Measurements from ENCODE around the gene NGFR.

- TF ChIP-seq POLR2A (IDR thresholded peaks at IDR 0.05; ENCODE audit: low read depth, low read length) (no peak), TAF1 (IDR thresholded peaks at IDR 0.05; ENCODE audit: low read depth, low read length) (no peak), POLR2AphosphoS5 (IDR thresholded peaks at IDR 0.05; ENCODE audit: low read depth, low read length) (no peak), POU2F2 (IDR thresholded peaks at IDR 0.05; ENCODE audit: low read depth, low read length) (no peak), SPI1 (IDR thresholded peaks at IDR 0.05; ENCODE audit: low read depth, low read length) (no peak), PAX5 (IDR thresholded peaks at IDR 0.05; ENCODE audit: insufficient read depth, low read length, severe bottlenecking) (no peak)
Observed at GRCh38 chr17:49552070-49552751, 57.1 kb downstream of the NGFR start.
